ENCODE results near the gene CBFA2T3.

GRCh38 chr16:88943131-88943664 lies 33.8 kb downstream of the CBFA2T3 start:
- no peak for TF ChIP-seq CTCF (IDR thresholded peaks at IDR 0.05)
- TF ChIP-seq TCF7L2 (IDR thresholded peaks at IDR 0.05; ENCODE audit: low read depth, low read length), result no peak
- TF ChIP-seq POLR2AphosphoS5 (IDR thresholded peaks at IDR 0.05; ENCODE audit: low read depth, low read length), result no peak
